Neural progenitor cell (in vitro differentiated cells): ENCODE results near the gene ADAM10. TPM values are rescaled to one million over a fixed set of nuclear protein-coding genes. Genes with fewer than 3 reads are reported as not detected.

Experiments used
- DNase-seq: peaks from one replicate; pipeline ENCODE4 v3.0.0-alpha.2; 2016; ENCODE audit warnings: low spot score
- H2AFZ ChIP-seq: fragments of 200-600 bp; sonication (generic); replicated peaks from 2 replicates; pipeline ENCODE4 v1.6.1; 2016; ENCODE audit warnings: antibody characterized with exemption
- H3F3A ChIP-seq: fragments of 200-600 bp; sonication (generic); 2 replicates; pipeline ENCODE4 v1.6.1; 2016; ENCODE audit warnings: antibody characterized with exemption, low read depth
- H3K27ac ChIP-seq: fragments of 200-600 bp; sonication (generic); 2 replicates; pipeline ENCODE4 v1.5.1; 2016; ENCODE audit warnings: mild to moderate bottlenecking
- H3K27me3 ChIP-seq: fragments of 200-600 bp; sonication (generic); 2 replicates; pipeline ENCODE4 v1.6.1; 2016; ENCODE audit warnings: mild to moderate bottlenecking, moderate library complexity
- H3K36me3 ChIP-seq: fragments of 200-600 bp; sonication (generic); 2 replicates; pipeline ENCODE4 v1.5.1; 2016
- H3K4me1 ChIP-seq: fragments of 200-600 bp; sonication (generic); 2 replicates; pipeline ENCODE4 v1.6.1; 2016; ENCODE audit warnings: mixed run types
- H3K4me2 ChIP-seq: fragments of 200-600 bp; sonication (generic); 2 replicates; pipeline ENCODE4 v1.6.1; 2016
- H3K4me3 ChIP-seq: fragments of 200-600 bp; sonication (generic); 2 replicates; pipeline ENCODE4 v1.5.1; 2016
- H3K79me2 ChIP-seq: fragments of 200-600 bp; sonication (generic); 2 replicates; pipeline ENCODE4 v1.6.1; 2016; ENCODE audit warnings: low read depth
- H3K9ac ChIP-seq: fragments of 200-600 bp; sonication (generic); 2 replicates; pipeline ENCODE4 v1.6.1; 2016
- H3K9me3 ChIP-seq: fragments of 200-600 bp; sonication (generic); 2 replicates; pipeline ENCODE4 v1.5.1; 2016; ENCODE audit warnings: low read depth
- H4K20me1 ChIP-seq: fragments of 200-600 bp; sonication (generic); 2 replicates; pipeline ENCODE4 v1.6.1; 2016; ENCODE audit warnings: low read depth
- H3K27ac Mint-ChIP-seq: 3 replicates; pipeline ENCODE4 v1.8.0; 2021; ENCODE audit warnings: mixed read lengths
- H3K27me3 Mint-ChIP-seq: 2 replicates; pipeline ENCODE4 v1.8.0; 2022; ENCODE audit warnings: low read depth, mild to moderate bottlenecking, inconsistent platforms, moderate library complexity, mixed read lengths; ENCODE audit not compliant: insufficient read depth
- H3K36me3 Mint-ChIP-seq: 3 replicates; pipeline ENCODE4 v1.8.0; 2021; ENCODE audit warnings: mixed read lengths
- H3K4me1 Mint-ChIP-seq: 3 replicates; pipeline ENCODE4 v1.8.0; 2021; ENCODE audit warnings: mixed read lengths
- H3K4me3 Mint-ChIP-seq: 3 replicates; pipeline ENCODE4 v1.8.0; 2021; ENCODE audit warnings: mild to moderate bottlenecking, moderate library complexity, mixed read lengths
- H3K9me3 Mint-ChIP-seq: 3 replicates; pipeline ENCODE4 v1.8.0; 2020; ENCODE audit warnings: mixed read lengths
- EZH2 ChIP-seq: fragments of 200-600 bp; sonication (generic); IDR thresholded peaks from 2 replicates; pipeline ENCODE4 v1.6.1; 2017; ENCODE audit warnings: antibody characterized with exemption, mild to moderate bottlenecking, moderate library complexity
- EZH2phosphoT487 ChIP-seq: fragments of 200-600 bp; sonication (generic); IDR thresholded peaks from 2 replicates; pipeline ENCODE4 v1.6.1; 2017; ENCODE audit warnings: antibody characterized with exemption
- total RNA-seq: library from RNA; depleted of rRNA; stranded (reverse); fragments of >200 nt; gene quantifications from 2 replicates; pipeline ENCODE4 v1.2.3, GENCODE V29; 2015; ENCODE audit warnings: low replicate concordance
- TF ChIP-seq, protein P1 (sequence below): fragments of 200-600 bp; sonication (generic); IDR thresholded peaks from 2 replicates; pipeline ENCODE4 v1.5.1; 2017; ENCODE audit warnings: antibody characterized with exemption, mild to moderate bottlenecking

The ADAM10 gene
- total RNA-seq, 1 donor from 2014 or later, result 153 TPM

DNA sequence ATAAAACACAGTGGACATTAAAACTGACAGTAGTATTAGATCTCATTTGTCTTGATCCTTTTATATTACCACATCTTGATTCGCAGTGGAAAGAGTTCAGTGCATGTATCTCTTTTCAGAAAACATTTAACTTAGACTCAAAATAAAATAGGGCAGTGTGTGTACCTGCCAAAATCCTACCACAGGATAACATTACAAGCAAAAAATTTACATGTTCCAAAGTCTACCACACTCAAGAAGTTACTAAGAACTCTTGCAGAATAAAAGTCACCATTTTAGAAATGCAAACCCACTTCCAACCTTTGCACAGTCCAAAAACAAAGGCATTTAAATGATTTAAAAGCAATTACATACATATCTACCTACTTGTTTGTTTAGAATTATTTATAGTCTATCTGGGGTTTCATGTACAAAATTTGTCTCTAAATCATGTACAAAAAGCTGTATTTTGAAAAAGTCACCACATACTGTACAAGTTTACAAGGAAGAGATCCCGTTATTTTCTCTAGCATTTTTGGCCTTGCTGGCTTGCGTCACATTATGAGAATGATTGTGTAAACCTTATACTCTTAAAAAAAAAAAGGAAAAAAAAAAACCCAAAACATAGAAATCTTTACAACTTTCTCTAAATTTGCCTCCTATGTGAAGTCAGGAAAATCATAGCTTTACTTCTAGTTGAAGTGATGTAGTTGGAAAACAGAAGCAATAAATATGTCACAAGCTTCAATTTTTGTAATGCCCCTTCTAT, 153.8 kb downstream of the ADAM10 start:
- H3K36me3 Mint-ChIP-seq, result peaks cover 29% of the 10 kb centered on the region
- Histone ChIP-seq H3K4me3 (no peak overlapping the region), H3K27ac (no peak overlapping the region), H3K79me2 (no peaks in the 10 kb centered on the region), H3K27me3 (no peaks in the 10 kb centered on the region), H3K9me3 (no peaks in the 10 kb centered on the region), H3K4me1 (peaks cover 4% of the 10 kb centered on the region), H4K20me1 (no peaks in the 10 kb centered on the region), H3K4me2 (no peak overlapping the region), H2AFZ (no peak overlapping the region), H3F3A (no peaks in the 10 kb centered on the region), H3K9ac (no peak overlapping the region), H3K36me3 (peaks cover 18% of the 10 kb centered on the region)
- DNase-seq, result no peak
- peaks cover 4% of the 10 kb centered on the region for H3K4me1 Mint-ChIP-seq
- H3K27ac Mint-ChIP-seq, result no peak overlapping the region
- H3K4me3 Mint-ChIP-seq, result no peak overlapping the region
- no peaks in the 10 kb centered on the region for H3K9me3 Mint-ChIP-seq
- H3K27me3 Mint-ChIP-seq, result no peaks in the 10 kb centered on the region
- TF ChIP-seq, protein P1, sequence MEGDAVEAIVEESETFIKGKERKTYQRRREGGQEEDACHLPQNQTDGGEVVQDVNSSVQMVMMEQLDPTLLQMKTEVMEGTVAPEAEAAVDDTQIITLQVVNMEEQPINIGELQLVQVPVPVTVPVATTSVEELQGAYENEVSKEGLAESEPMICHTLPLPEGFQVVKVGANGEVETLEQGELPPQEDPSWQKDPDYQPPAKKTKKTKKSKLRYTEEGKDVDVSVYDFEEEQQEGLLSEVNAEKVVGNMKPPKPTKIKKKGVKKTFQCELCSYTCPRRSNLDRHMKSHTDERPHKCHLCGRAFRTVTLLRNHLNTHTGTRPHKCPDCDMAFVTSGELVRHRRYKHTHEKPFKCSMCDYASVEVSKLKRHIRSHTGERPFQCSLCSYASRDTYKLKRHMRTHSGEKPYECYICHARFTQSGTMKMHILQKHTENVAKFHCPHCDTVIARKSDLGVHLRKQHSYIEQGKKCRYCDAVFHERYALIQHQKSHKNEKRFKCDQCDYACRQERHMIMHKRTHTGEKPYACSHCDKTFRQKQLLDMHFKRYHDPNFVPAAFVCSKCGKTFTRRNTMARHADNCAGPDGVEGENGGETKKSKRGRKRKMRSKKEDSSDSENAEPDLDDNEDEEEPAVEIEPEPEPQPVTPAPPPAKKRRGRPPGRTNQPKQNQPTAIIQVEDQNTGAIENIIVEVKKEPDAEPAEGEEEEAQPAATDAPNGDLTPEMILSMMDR, result no peak
- TF ChIP-seq EZH2 (no peak), EZH2phosphoT487 (no peak)

DNA sequence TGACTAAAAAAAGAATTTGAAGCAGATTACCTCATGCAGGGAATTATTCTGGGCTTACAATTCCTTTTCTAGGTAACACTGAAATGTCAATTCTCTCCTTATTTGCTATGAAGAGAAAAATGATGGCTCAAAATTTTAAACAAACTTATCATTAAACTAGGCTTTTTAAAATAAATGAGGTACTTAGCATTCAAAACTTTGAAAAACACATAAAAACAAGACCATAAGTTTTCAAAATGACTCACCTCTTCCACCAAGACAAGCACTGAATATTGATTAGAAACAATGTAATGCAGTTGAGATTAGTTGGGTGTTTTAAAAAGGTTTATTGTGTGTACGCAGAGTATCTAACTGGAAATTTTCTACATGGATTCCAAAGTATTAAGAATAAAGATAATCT, 154.6 kb downstream of the ADAM10 start:
- peaks cover 26% of the 10 kb centered on the region for H3K36me3 Mint-ChIP-seq
- TF ChIP-seq, protein P1, result no peak
- TF ChIP-seq EZH2 (no peak), EZH2phosphoT487 (no peak)
- Histone ChIP-seq H3K4me2 (no peak overlapping the region), H2AFZ (no peak overlapping the region), H3K9ac (no peak overlapping the region), H3K4me3 (no peak overlapping the region), H3K4me1 (peaks cover 4% of the 10 kb centered on the region), H4K20me1 (no peaks in the 10 kb centered on the region), H3K36me3 (peaks cover 15% of the 10 kb centered on the region), H3K9me3 (no peaks in the 10 kb centered on the region), H3K27me3 (no peaks in the 10 kb centered on the region), H3F3A (no peaks in the 10 kb centered on the region), H3K79me2 (no peaks in the 10 kb centered on the region), H3K27ac (no peak overlapping the region)
- no peak for DNase-seq
- no peak overlapping the region for H3K4me3 Mint-ChIP-seq
- no peaks in the 10 kb centered on the region for H3K9me3 Mint-ChIP-seq
- no peaks in the 10 kb centered on the region for H3K27me3 Mint-ChIP-seq
- peaks cover 4% of the 10 kb centered on the region for H3K4me1 Mint-ChIP-seq
- no peak overlapping the region for H3K27ac Mint-ChIP-seq

DNA sequence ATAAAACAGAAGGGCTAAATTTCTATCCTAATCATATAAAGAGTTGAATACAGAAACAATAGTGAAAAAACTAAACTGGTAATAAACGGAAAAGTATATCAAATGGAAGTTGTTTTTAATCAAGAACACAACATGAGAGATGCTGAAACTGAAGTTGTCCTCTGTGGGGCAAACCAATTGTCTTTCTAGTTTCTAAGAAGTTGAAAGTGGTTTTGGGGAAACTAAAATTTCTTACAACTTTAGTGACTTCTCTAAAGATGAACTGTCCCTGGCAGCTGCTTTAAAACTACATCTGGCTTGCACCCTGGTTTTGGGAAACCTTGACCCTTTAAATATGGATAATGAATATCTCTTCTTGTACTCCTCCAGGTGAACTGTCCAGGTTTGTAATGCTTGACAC, 155.6 kb downstream of the ADAM10 start:
- H3K4me2 ChIP-seq, result no peak overlapping the region
- peaks cover 21% of the 10 kb centered on the region for H3K36me3 Mint-ChIP-seq
- H3K27me3 Mint-ChIP-seq, result no peaks in the 10 kb centered on the region
- no peak overlapping the region for H2AFZ ChIP-seq
- no peak overlapping the region for H3K4me3 ChIP-seq
- H3K27ac Mint-ChIP-seq, result no peak overlapping the region
- TF ChIP-seq EZH2phosphoT487 (no peak), EZH2 (no peak)
- TF ChIP-seq, protein P1, result no peak
- no peak overlapping the region for H3K4me3 Mint-ChIP-seq
- H3K4me1 ChIP-seq, result peaks cover 4% of the 10 kb centered on the region
- H3K27ac ChIP-seq, result no peak overlapping the region
- H3K4me1 Mint-ChIP-seq, result peaks cover 4% of the 10 kb centered on the region
- no peaks in the 10 kb centered on the region for H3F3A ChIP-seq
- H3K9ac ChIP-seq, result no peak overlapping the region
- H3K9me3 Mint-ChIP-seq, result no peaks in the 10 kb centered on the region
- no peak for DNase-seq
- H3K79me2 ChIP-seq, result no peaks in the 10 kb centered on the region
- peaks cover 8% of the 10 kb centered on the region for H3K36me3 ChIP-seq
- H3K9me3 ChIP-seq, result no peaks in the 10 kb centered on the region
- no peaks in the 10 kb centered on the region for H3K27me3 ChIP-seq
- H4K20me1 ChIP-seq, result no peaks in the 10 kb centered on the region
